ENCODE results near the gene AMOTL1.

Gene AMOTL1

DNA sequence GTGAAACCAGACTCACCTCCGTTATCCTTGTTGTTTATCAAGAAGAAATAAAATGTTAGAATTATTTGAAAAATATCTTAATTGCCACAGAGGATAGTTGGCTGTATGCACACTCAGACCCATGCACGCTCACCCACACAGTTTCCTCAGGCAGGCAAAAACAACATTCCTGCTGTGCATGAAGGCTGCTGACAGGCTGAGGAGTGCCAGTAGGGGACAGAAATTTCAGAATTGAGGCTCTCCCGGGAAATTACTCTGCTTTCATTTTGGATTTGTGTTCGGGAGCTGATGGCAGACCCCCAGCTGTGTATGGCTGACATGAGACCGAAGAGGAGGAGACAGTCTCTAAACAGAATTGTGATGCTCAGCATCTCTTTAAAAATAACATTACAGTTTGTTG lies 87.5 kb downstream of the AMOTL1 start:
- DNase-seq (ENCODE audit: low read depth, low spot score), result no peak

- no peak for DNase-seq (ENCODE audit: low read depth, low spot score)
Observed at GRCh38 chr11:94856443-94856842, 88.3 kb downstream of the AMOTL1 start.

GRCh38 chr11:94857337-94857736 lies 89.2 kb downstream of the AMOTL1 start:
- DNase-seq (ENCODE audit: low read depth, low spot score), result no peak

DNA sequence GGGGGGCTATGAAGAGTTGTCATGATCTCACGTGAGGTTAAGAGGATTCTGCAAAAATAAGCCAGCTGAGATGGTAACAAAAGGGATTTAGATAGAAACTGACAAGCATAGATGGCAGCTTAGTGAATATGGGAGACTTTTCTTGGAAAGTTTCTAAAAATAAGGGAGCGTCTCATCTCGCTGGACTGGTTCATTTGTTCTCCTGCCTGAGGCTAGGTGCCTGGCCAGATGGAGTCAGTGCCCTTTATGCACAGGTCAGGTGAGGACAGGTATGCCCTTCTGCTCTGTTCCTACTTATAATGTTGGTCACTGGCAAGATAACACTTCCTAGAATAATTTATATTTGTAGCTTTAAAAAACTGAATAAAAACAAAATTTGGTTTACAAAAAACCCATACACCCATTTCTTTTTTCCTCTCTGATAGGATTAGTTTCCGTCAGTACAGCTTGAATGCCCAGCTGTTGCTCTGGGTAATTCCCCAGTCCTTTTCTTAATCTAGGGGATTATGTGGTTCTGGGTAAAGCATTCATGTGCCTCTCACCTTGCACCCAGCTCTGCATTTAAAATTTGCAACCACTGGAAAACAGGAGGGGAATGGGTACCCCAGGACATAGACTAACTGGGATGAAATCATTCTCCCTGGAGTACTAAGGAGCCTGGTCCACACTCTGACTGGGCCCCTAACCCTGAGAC lies 90.0 kb downstream of the AMOTL1 start:
- no peak for DNase-seq (ENCODE audit: low read depth, low spot score)

GRCh38 chr11:94860333-94860732 lies 92.2 kb downstream of the AMOTL1 start:
- DNase-seq (ENCODE audit: low read depth, low spot score), result no peak

- no peak for DNase-seq (ENCODE audit: low read depth, low spot score)
Observed at GRCh38 chr11:94861306-94861845, 93.2 kb downstream of the AMOTL1 start.

- no peak for DNase-seq (ENCODE audit: low read depth, low spot score)
Observed at GRCh38 chr11:94862926-94863880, 95.0 kb downstream of the AMOTL1 start.

DNA sequence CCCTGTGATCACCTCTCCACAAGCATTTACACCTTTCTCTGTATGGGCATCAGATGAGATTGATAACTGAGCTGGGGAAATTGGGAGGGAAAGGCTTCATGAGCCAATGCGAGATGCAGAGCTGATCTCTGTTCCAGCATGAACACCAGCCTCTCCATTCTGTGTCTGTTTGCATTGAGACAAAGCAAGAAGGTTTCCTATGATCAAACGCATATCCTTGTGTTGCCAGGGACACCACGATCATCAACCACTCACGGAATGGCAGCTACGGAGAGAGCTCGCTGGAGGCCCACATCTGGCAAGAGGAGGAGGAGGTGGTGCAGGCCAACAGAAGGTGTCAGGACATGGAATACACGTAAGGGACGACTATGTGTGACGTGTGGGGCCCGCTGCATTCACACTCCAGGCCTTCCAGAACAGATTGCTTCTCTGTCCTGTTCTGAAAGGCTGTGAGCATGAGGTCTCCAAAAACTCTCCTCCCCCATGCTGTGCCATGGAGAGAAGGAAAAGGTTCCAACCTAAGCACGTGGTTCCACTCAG lies 96.4 kb downstream of the AMOTL1 start:
- DNase-seq (ENCODE audit: low read depth, low spot score), result no peak

DNA sequence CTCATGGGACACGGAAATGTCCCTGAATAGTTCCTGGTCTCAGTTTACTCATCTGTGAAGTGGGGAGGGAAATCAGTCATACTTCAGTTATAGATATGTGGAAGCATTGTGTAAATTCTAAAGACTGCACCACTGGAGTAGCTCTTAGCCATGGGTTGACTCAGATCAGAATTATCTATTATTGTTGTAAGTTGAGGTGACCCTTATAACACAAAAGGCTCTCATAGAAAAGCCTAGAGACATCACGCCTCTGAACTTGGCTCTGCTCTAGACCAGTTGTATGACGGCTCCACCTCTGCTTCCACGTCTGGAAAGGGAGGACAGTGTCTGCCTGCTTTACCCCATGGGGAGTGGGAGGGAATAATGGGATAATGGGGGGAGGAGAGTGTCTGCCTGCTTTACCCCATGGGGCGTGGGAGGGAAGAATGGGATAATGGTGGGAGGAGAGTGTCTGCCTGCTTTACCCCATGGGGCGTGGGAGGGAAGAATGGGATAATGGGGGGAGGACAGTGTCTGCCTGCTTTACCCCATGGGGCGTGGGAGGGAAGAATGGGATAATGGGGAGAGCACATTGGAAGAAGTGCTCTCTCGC lies 98.2 kb downstream of the AMOTL1 start:
- no peak for DNase-seq (ENCODE audit: low read depth, low spot score)

GRCh38 chr11:94866936-94867795 lies 99.0 kb downstream of the AMOTL1 start:
- no peak for DNase-seq (ENCODE audit: low read depth, low spot score)

- DNase-seq (ENCODE audit: low read depth, low spot score), result no peak
Observed at GRCh38 chr11:94868468-94868867, 100.3 kb downstream of the AMOTL1 start.

- DNase-seq (ENCODE audit: low read depth, low spot score), result no peak
Observed at GRCh38 chr11:94869186-94869585, 101.0 kb downstream of the AMOTL1 start.

GRCh38 chr11:94870422-94870821 lies 102.3 kb downstream of the AMOTL1 start:
- no peak for DNase-seq (ENCODE audit: low read depth, low spot score)

GRCh38 chr11:94871491-94872185 lies 103.5 kb downstream of the AMOTL1 start:
- DNase-seq (ENCODE audit: low read depth, low spot score), result no peak

DNA sequence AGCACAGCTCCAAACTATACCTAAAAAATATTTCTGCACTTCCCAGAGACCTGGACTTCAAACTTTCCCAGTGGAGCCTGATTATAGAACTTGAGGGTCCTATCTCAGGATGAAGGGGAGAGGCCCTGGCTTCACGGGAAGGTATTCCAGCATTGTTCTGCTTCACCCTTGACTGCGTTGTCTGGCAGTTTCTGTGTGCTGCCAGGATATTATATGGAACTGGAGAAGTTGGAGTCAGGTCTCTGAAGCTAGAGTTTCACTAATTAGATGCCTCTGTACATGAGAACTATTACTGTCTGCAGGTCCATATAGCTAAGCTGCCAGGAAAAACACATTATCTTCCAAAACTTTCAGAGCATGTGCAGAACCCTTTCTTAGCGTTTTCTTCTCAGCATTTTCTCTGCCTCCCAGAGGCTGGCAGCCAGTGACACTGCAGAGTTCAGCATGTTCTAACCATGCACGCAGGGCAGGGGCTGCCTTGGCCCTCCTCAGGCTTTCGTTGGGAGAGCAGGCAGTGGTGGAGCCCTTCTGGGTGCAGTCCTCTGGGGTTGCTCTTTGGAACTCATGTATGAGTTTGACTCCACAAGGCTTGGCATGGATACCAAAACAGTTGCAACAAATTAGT lies 105.9 kb downstream of the AMOTL1 start:
- DNase-seq (ENCODE audit: low read depth, low spot score), result no peak

DNA sequence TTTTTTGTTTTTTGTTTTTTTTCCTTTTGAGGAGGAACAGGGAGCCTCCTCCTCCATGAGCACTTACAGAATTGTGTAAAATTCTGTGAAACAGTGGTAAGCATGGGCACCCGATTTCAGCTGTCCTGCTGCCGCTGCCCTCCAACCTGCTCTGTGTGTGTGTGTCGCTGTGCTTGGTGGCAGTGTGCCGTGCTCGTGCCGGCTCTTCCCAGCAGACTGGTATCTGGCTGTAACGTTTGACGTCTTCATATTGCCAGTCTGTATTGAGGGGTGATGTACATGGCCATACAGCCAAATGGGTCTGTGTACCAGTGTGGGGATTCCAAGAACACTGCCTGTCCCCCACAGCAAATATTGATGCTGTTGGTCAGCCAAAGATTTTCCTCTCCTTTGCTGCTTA lies 108.1 kb downstream of the AMOTL1 start:
- no peak for DNase-seq (ENCODE audit: low read depth, low spot score)

DNA sequence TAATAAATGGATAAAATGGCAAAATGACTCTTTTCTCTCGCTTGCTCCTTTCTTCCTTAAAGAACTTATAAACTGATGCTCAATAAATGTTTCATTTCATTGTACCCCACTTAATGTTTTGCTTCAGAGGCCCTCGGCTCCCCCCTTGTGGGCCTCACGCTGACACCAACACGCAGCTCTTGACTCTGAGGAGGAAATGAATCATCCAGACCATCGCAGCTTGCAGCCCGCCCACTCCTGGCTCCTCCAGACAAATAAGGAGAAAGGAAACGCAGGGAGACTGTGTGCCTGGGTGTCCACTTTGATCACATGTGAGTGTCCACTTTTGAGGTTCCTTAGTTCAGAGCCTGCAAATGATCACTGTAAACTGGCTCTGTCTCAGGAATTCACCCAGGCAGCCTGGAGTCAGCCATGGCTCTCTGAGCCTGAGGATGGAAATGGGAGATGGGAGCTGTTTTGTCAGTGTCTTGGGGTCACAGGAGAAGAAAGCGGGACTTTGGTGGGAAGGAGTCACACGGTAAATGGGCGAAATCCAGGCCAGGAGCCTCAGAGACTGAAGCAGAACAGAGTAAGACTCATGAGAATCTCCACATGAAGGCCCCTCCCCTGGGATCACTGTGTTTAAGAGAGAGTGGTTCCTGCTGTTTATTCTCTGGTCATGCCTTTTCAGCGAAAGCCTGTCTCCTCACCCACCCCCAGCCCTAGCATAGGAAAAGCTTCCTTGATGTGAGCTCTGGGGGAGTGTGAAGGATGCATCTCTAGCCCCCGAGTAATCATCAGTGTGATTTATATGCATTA lies 108.7 kb downstream of the AMOTL1 start:
- peak; percentile 98 for DNase-seq (ENCODE audit: low read depth, low spot score)

GRCh38 chr11:94877443-94878200 lies 109.5 kb downstream of the AMOTL1 start:
- peak; percentile 21 for DNase-seq (ENCODE audit: low read depth, low spot score)
